HK-2 (cell line): Measurements from ENCODE around the gene MOCS1.

Experiments used
- DNase-seq: peaks from one replicate; pipeline ENCODE4 v3.0.0-alpha.2; 2018; ENCODE audit not compliant: unreplicated experiment

MOCS1 gene

DNA sequence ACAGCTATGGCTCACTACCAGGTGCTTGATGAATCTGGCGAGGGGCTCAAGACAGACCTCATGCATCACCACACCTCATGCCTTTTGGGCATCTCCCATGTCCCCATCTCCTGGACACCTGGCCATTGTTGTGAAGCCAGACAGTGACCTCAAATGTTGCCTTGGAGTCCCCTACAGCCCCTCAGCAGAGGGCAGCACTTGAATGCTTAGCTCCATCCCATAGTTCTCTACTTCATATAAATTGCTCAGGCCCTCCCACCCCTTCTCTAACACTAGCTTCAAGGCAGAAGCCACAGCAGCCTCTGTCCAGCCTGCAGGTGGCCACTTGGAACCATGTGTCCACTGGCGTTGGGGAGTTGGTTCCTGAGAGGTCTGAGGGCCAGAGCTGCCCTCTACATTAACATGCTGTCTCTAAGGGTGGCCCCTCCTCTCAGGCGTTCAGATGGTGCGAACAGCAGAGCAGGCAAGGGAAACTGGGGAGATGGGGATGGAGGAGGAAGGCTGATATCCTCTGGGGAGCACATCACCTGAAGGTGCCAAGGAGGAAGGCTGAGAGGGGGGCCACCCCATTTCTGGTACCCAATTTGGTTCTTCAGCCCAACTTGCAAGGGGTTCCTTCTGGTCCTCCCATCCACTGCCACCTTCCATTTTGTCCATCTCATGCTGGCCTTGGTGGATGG is 31.3 kb downstream of the MOCS1 start:
- no peak for DNase-seq

- DNase-seq = no peak
These were observed 32.1 kb downstream of the MOCS1 start for GRCh38 chr6:39902136-39902535.

DNA sequence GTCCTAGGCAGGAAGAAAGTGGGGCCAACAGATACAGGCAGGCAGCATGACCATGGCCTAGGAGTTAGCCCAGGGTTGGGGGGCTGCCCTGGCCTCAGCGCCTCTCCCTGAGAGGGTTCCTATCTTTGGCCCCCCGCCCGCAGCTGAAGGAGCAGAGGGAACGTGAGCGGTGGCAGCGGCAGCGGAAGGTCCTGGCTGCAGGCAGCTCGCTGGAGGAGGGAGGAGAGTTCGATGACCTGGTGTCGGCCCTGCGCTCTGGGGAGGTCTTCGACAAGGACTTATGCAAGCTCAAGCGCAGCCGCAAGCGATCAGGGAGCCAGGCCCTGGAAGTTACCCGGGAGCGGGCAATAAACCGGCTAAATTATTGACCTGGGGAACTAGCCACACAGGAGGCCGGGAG is 32.6 kb downstream of the MOCS1 start:
- no peak for DNase-seq

DNA sequence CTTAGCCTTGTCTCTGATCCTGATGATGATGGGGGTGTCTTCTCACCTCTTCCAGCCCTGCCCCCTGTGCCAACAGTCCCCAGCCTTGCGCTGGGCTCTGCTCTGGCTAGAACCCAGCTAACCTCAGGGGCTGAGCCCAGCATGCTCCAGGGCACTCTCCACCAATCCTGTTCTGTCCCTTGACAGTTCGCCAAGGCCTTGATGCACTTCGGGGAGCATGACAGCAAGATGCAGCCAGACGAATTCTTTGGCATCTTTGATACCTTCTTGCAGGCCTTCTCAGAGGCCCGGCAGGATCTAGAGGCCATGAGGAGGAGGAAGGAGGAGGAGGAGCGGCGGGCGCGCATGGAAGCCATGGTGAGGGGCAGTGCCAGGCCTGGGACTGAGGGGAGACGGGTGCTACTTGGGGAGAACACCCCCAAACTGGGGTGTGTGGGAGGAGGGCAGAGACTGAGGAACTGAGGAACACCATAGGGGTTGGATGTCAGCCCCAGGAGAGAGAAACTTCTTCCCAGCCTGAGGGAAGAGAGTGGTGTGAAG is 33.1 kb downstream of the MOCS1 start:
- no peak for DNase-seq

GRCh38 chr6:39899554-39900295 is 34.5 kb downstream of the MOCS1 start:
- no peak for DNase-seq

DNA sequence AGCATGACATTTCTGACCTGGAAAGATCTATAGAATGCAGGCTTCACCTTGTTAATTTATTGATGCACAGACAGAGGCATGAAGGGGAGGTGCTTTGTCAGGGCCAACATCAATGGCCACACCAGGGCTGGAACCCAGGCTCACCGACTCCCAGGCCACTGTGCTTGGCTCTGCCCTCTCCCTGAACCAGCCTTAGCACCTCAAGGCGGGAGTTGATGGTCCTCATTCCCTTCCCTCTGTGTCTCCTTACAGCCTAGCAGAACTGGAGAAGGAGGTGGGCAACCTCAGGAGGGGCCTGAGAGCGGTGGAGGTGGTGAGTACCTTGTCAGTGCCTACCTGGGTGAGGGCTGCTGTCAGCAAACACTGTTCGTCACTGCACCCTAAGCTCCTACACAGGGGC is 35.6 kb downstream of the MOCS1 start:
- no peak for DNase-seq

- DNase-seq = no peak
These were observed 36.6 kb downstream of the MOCS1 start for GRCh38 chr6:39897698-39898097.

DNA sequence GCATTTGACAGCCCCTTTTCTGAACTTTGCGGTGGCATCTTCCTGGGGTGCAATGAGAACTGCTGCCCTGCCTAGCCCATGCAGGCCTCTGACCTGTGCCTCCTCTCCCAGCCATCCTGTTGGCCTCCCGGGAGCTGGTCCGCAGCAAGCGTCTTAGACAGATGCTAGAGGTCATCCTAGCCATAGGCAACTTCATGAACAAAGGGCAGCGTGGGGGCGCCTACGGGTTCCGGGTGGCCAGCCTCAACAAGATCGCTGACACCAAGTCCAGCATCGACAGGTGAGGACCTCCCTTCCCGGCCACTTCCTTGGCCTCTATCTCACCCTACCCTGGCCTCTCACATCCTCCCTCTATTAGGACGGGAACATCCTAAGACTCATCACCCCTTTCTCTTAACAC is 37.6 kb downstream of the MOCS1 start:
- no peak for DNase-seq

DNA sequence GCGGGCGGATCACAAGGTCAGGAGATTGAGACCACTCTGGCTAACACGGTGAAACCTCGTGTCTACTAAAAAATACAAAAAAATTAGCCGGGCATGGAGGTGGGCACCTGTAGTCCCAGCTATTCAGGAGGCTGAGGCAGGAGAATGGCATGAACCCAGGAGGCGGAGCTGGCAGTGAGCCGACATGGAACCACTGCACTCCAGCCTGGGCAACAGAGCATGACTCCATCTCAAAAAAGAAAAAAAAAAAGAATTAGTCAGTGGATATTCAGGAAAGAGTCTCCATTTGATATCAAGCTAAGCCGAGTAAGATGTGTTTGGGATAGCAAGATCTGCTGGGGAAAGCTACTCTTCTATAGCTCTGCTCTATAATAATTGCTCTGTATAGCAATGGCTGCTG is 41.0 kb downstream of the MOCS1 start:
- peak; percentile 31 for DNase-seq

GRCh38 chr6:39892490-39893129 is 41.7 kb downstream of the MOCS1 start:
- peak; percentile 49 for DNase-seq

GRCh38 chr6:39891976-39892375 is 42.3 kb downstream of the MOCS1 start:
- DNase-seq = no peak

DNA sequence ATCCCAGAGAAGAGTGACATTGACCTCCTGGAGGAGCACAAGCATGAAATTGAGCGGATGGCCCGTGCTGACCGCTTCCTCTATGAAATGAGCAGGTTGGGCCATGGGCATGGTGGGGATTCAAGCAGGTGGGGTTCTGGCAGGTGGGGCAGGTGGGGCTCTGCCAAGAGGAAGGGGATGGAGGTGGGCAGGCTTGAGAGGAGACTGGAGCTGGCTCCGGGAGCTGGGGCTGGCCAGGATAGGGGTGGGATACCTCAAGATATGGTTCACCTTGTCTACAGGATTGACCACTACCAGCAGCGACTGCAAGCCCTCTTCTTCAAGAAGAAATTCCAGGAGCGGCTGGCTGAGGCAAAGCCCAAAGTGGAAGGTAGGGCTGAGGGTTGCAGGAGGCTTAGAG is 42.9 kb downstream of the MOCS1 start:
- no peak for DNase-seq

- no peak for DNase-seq
These were observed 45.0 kb downstream of the MOCS1 start for GRCh38 chr6:39889229-39889628.

DNA sequence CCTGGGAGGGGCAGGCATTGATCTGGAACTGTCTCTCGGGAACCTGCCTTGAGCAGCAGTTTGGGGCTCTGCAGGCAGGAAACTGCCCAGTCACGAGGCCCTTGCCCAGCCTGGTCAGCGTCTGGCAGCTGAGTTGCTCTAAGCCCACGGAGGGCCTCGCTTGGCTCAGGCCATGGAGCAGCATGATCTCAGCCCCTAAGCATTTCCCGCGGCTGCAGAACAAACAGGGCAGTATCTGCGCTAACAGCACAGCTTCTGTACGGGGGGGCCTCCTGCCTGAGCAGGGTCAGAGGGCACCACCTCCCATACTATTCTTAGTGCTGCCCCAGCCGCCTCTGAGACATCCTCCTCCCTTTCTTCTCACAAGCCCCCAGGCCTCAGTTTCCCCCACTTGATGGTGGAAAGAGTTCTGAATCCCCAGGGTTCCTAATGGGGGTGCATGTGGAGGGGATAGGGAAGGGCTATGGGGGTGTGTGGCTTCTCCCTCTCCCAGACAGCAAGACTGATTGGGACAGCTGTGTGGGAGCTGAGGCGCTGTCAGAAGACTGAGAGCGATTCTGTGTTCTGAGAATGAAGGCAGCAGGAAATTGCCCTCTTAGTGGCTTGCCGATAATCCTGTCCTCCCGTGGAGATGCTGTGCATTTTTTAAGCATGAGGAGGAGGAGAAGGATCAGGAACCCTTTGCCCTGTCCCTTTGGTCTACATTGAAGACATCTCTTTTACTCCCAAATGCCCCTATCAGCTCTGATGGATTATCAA is 46.4 kb downstream of the MOCS1 start:
- peak; percentile 84 for DNase-seq

- DNase-seq = no peak
These were observed 47.4 kb downstream of the MOCS1 start for GRCh38 chr6:39886871-39887270.

GRCh38 chr6:39885691-39886090 is 48.6 kb downstream of the MOCS1 start:
- no peak for DNase-seq

DNA sequence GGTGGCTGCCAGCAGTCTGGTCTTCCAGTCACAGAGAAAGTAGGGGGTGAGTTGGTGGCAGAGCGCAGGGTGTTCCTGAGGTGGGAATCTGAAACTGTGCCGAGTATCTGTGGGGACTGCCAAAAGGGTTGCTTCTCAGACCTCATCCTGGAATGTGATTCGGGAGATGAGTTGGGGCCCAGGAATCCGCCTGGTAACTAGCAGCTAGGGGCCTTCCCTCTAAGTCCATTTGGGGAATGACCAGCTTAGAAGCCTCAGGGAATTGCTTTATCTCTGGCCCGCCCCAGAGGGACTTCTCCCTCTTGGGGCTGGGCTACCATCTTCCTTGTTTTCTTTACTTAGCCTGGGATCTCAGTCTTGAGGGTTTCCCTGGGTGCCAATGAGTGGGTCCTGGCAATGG is 49.6 kb downstream of the MOCS1 start:
- DNase-seq = peak; percentile 17

DNA sequence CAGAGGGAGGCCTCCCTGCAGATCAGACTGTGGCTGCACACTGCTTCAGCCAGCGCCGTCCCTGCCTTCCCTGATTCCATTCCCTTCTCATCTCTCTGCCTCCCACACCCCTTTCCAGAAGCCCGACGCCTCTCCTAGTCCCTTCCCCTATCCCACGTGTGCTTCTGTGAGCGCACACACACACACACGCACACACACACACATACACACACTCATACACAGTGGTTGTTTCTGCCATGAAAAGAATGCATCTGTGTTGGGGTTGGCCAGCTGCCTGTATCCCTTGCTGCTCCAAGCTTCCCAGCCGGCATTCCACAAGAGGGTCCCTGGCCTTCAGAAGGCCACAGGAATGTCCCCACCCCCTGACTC is 51.7 kb downstream of the MOCS1 start:
- peak; percentile 25 for DNase-seq

DNA sequence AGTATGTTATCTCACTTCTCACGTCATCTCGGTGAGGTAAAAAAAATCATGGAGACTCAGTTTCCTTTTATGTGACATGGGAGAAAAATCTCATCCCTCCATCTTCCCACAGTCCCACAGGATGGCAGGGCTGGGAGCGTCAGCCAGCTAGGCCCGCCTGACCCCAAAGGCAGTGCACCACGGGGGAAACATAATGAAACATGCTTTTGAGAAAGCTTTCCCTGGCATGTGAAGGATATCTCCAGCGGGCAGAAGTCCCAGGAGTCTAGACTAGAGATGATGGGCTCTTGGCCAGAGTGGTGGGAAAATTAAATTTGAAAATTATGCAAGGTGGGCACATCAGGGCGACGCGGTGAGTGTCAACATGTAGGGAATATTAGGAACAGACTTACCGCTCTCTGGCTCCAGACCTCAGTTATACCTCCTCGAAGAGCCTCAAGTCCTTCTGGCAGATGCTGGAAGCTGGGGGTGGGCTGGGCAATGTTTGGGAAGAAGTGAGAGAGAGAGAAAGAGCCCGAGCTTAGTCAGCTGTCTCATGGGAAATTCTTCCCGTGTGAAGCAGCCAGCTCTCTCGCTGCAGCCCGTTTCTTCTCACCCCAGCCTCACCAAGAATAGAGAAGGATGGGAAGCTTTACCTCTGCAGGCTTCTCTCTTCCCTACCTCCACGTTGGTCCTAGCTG is 52.3 kb downstream of the MOCS1 start:
- DNase-seq = no peak

DNA sequence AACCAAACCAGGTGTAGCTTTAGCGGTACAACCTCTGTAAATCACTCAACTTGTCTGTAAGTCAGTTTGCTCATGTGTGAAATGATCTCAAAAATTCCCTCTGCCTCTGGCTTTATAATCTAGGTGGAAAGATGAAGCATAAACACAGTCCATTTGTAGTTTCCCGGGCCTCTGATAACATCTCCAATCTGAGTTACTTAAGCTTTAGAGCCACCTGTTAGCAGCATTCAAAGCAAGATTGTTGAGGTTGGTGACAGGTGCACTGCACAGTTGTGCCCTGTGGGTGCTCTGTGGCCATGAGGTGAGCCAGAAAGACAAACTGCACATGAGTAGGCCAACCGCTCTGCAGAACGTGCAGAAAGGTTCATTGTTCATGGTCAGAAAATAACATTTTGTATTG is 53.7 kb downstream of the MOCS1 start:
- DNase-seq = no peak

- DNase-seq = no peak
These were observed 54.7 kb downstream of the MOCS1 start for GRCh38 chr6:39879535-39879934.

DNA sequence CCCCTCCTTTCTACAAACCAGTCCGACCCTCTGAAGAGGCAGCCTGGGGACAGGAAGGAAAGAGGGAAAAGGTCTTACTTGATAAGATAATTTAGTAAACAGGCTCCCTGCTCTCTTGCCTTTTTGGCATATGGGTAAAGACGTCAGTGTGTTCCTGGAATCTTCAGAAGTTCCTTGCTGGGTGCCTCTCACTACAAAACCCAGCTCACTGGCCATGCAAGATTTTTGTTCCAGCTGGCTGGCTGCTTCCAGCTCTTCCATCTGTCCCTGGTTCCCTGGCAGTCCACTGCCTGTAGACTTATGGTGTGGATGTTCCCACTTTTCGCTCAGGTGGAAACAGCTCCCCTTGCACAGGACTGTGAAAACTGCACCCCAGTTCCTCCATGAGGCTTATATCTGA is 57.4 kb downstream of the MOCS1 start:
- DNase-seq = no peak
